Hepatocyte (in vitro differentiated cells): ENCODE data around the gene ZNF598. TPM values are rescaled to one million over a fixed set of nuclear protein-coding genes. Genes with fewer than 3 reads are reported as not detected.

Experiments
- DNase-seq: peaks from one replicate; pipeline ENCODE4 v3.0.0-alpha.2; 2016; ENCODE audit warnings: low spot score
- H2AFZ ChIP-seq: fragments of 200-600 bp; sonication (generic); 2 replicates; pipeline ENCODE4 v1.6.0; 2016; ENCODE audit warnings: antibody characterized with exemption, mild to moderate bottlenecking
- H3K27ac ChIP-seq: fragments of 200-600 bp; sonication (generic); 2 replicates; pipeline ENCODE4 v1.5.1; 2016; ENCODE audit warnings: mild to moderate bottlenecking
- H3K27me3 ChIP-seq: fragments of 200-600 bp; sonication (generic); 2 replicates; pipeline ENCODE4 v1.6.1; 2016
- H3K36me3 ChIP-seq: fragments of 200-600 bp; sonication (generic); replicated peaks from 2 replicates; pipeline ENCODE4 v1.5.1; 2016; ENCODE audit warnings: low read depth; ENCODE audit not compliant: insufficient read depth
- H3K4me1 ChIP-seq: fragments of 200-600 bp; sonication (generic); 2 replicates; pipeline ENCODE4 v1.5.1; 2016; ENCODE audit warnings: mild to moderate bottlenecking, moderate library complexity; ENCODE audit not compliant: insufficient read depth
- H3K4me2 ChIP-seq: fragments of 200-600 bp; sonication (generic); 2 replicates; pipeline ENCODE4 v1.6.0; 2016
- H3K4me3 ChIP-seq: fragments of 200-600 bp; sonication (generic); 2 replicates; pipeline ENCODE4 v1.5.1; 2016; ENCODE audit warnings: mild to moderate bottlenecking
- H3K79me2 ChIP-seq: fragments of 200-600 bp; sonication (generic); 2 replicates; pipeline ENCODE4 v1.6.0; 2017; ENCODE audit warnings: mild to moderate bottlenecking
- H3K9me2 ChIP-seq: fragments of 200-600 bp; sonication (generic); replicated peaks from 2 replicates; pipeline ENCODE4 v1.6.0; 2017; ENCODE audit warnings: mild to moderate bottlenecking; ENCODE audit not compliant: insufficient read depth
- H3K9me3 ChIP-seq: fragments of 200-600 bp; sonication (generic); 2 replicates; pipeline ENCODE4 v1.5.1; 2016; ENCODE audit warnings: low read depth, mild to moderate bottlenecking
- H4K20me1 ChIP-seq: fragments of 200-600 bp; sonication (generic); 2 replicates; pipeline ENCODE4 v1.6.0; 2016; ENCODE audit warnings: mild to moderate bottlenecking; ENCODE audit not compliant: insufficient read depth, poor library complexity, severe bottlenecking
- EZH2 ChIP-seq: fragments of 200-600 bp; sonication (generic); IDR thresholded peaks from 2 replicates; pipeline ENCODE4 v1.6.1; 2016; ENCODE audit warnings: antibody characterized with exemption, mild to moderate bottlenecking, borderline replicate concordance
- EZH2phosphoT487 ChIP-seq: fragments of 200-600 bp; sonication (generic); IDR thresholded peaks from one replicate; pipeline ENCODE4 v1.6.1; 2018; ENCODE audit warnings: antibody characterized with exemption, mild to moderate bottlenecking, low read depth, moderate library complexity; ENCODE audit not compliant: unreplicated experiment, severe bottlenecking
- WGBS: methylation state at CpG from one replicate; pipeline ENCODE4 v1.1.6; 2016; ENCODE audit warnings: low lambda C conversion rate; ENCODE audit errors: missing lambda C conversion rate; 5-methylcytosine and 5-hydroxymethylcytosine counted together
- polyA plus RNA-seq: library from polyadenylated mRNA; unstranded; fragments of >200 nt; fragmentation: Nextera tagmentation; extraction: Ambion mirVana; gene quantifications from 2 replicates; pipeline ENCODE4 v1.2.1, GENCODE V29; 2016
- total RNA-seq: library from RNA; depleted of rRNA; stranded (reverse); fragments of >200 nt; gene quantifications from 2 replicates; pipeline ENCODE4 v1.2.3, GENCODE V29; 2014
- TF ChIP-seq, protein P1 (sequence below): fragments of 200-600 bp; sonication (generic); IDR thresholded peaks from 2 replicates; pipeline ENCODE4 v1.5.1; 2016; ENCODE audit warnings: antibody characterized with exemption, mild to moderate bottlenecking; ENCODE audit not compliant: poor library complexity

ZNF598 gene
- total and polyA plus RNA-seq, 2 experiments from 2014 or later, result 22.8 to 29.5 TPM

DNA sequence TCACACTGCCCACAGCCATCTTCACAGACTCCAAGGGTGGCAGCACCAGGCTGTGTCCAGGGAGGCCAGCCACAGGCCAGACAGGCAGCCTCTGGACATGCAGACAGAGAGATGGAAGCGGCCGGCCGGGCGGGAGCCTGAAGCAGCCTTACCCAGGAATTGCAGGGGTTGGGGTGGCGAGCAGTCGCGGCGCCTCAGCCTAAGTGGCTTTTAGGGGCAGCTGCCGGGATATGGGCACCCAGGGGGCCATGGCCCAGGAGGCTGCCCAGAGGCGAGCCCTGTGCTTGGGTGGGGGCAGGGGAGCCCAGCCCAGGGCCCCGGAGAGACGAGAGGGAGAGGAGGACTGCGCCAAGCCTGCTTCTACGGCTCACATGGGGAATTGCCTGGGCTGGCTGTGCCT, 15.6 kb upstream of the ZNF598 start:
- no peaks in the 10 kb centered on the region for H3K36me3 ChIP-seq
- no peak overlapping the region for H2AFZ ChIP-seq
- H4K20me1 ChIP-seq, result peaks cover 8% of the 10 kb centered on the region
- H3K4me3 ChIP-seq, result no peak overlapping the region
- no peak for DNase-seq
- H3K9me3 ChIP-seq, result no peaks in the 10 kb centered on the region
- H3K9me2 ChIP-seq, result no peaks in the 10 kb centered on the region
- H3K79me2 ChIP-seq, result peaks cover 20% of the 10 kb centered on the region
- H3K27ac ChIP-seq, result no peak overlapping the region
- WGBS, result 90% methylated on average over 14 of the region's 14 CpGs
- H3K27me3 ChIP-seq, result peaks cover 6% of the 10 kb centered on the region
- H3K4me1 ChIP-seq, result peaks cover 41% of the 10 kb centered on the region
- TF ChIP-seq EZH2 (no peak), EZH2phosphoT487 (no peak)
- TF ChIP-seq, protein P1, sequence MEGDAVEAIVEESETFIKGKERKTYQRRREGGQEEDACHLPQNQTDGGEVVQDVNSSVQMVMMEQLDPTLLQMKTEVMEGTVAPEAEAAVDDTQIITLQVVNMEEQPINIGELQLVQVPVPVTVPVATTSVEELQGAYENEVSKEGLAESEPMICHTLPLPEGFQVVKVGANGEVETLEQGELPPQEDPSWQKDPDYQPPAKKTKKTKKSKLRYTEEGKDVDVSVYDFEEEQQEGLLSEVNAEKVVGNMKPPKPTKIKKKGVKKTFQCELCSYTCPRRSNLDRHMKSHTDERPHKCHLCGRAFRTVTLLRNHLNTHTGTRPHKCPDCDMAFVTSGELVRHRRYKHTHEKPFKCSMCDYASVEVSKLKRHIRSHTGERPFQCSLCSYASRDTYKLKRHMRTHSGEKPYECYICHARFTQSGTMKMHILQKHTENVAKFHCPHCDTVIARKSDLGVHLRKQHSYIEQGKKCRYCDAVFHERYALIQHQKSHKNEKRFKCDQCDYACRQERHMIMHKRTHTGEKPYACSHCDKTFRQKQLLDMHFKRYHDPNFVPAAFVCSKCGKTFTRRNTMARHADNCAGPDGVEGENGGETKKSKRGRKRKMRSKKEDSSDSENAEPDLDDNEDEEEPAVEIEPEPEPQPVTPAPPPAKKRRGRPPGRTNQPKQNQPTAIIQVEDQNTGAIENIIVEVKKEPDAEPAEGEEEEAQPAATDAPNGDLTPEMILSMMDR, result no peak
- no peak overlapping the region for H3K4me2 ChIP-seq

DNA sequence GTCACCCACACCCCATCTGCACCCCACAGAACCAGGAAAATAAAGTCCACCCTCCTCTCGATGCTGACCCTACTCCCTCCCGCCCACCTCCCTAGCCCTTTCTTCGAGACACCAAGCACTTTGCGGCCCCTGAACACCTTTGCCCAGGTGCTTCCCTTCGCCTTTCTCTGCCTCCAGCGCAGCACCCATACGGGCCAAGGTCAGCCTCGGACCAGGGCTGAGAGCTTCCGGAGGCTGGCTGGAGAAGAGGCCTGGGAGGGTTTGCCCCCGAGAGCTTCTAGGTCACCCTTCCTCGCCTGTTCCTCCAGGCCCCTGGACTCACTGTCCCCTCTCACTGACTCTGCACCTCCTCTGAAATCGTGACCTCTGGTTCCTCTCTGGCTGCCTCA, 14.4 kb upstream of the ZNF598 start:
- peak overlapping the region; percentile 76 for H3K4me2 ChIP-seq
- TF ChIP-seq EZH2phosphoT487, result no peak
- TF ChIP-seq EZH2, result no peak
- TF ChIP-seq, protein P1, result no peak
- no peak overlapping the region for H2AFZ ChIP-seq
- no peak overlapping the region for H3K4me3 ChIP-seq
- WGBS, result 94% methylated on average over 12 of the region's 12 CpGs
- no peaks in the 10 kb centered on the region for H3K9me2 ChIP-seq
- H3K79me2 ChIP-seq, result peaks cover 20% of the 10 kb centered on the region
- peaks cover 45% of the 10 kb centered on the region for H3K4me1 ChIP-seq
- H3K27ac ChIP-seq, result peak overlapping the region; percentile 82
- H3K9me3 ChIP-seq, result no peaks in the 10 kb centered on the region
- H3K36me3 ChIP-seq, result no peaks in the 10 kb centered on the region
- H3K27me3 ChIP-seq, result peaks cover 18% of the 10 kb centered on the region
- no peak for DNase-seq
- H4K20me1 ChIP-seq, result peaks cover 8% of the 10 kb centered on the region

DNA sequence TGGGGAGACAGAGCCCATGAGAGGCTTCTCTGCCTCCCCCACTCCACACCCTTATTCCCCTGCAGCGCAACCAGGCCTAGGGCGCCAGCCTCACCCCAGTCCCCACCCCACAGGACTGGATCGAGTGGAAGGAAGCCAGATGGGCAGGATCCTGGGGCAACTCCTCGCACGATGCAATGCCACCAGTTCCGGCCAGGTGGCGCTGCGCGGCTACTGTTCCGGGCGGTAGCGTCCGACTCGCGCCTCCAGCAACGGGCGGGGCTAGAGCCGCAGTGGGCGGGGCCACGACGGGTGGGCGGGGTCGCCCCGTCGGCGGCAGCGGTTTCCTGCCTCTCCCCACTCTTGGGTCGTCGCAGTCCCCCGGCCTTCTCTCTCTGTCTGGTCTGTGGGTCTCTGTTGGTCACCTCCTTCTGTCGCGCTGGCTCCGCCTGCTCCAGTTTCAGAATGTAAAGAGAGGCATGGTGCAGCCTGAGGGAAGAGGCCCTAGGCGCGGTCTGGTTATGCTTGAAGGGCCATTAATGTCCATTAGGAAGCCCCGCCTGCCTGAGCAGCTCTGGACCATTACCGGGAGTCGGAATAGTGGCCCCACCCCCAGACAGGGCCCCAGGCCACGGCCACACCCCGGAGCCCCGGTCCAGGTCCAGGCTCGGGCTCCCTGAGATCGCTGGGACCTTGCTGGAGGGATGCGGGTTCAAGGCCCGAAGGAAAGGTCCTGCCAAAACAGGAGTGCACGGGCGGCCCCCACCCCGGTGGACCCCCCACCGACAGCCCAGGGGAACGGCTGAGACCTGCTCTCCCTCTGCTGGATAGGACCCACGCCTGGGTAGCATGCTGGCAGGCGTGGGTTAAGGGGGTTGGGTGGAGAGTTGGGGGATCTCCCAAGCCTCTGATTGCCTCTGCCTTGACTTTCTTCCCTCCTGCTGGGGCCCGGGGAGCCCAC, 13.7 kb upstream of the ZNF598 start:
- Histone ChIP-seq H3K9me2 (no peaks in the 10 kb centered on the region), H3K9me3 (no peaks in the 10 kb centered on the region), H3K4me1 (peaks cover 42% of the 10 kb centered on the region), H3K27ac (peak overlapping the region; percentile 82), H3K4me2 (peak overlapping the region; percentile 80), H3K79me2 (peaks cover 14% of the 10 kb centered on the region), H3K4me3 (no peak overlapping the region), H3K27me3 (peaks cover 21% of the 10 kb centered on the region), H2AFZ (peak overlapping the region; percentile 60), H4K20me1 (peaks cover 8% of the 10 kb centered on the region), H3K36me3 (no peaks in the 10 kb centered on the region)
- TF ChIP-seq, protein P1, result peak; percentile 98
- TF ChIP-seq EZH2, result no peak
- 15% methylated on average over 49 of the region's 53 CpGs for WGBS
- peak; percentile 95 for DNase-seq
